Measurements from ENCODE around the gene ATP5PO.

DNA sequence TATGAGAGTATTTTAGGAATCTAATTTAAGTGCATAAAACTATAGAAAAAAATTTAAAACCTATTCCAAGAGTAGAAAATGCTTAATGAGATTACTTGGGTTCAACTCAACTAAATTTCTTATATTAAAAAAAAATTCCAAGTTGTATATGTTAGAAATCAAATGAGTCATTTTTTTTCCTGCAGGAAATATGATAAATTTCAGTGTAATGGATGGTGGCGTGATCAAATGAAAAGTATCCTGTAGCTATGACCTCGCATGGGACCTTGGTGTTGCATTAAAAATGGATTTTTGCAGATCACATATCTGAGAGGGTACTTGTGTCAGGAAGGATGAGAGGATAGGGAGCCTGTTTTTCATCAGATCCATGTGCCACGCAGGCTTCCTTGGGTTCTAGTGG, 17.9 kb downstream of the ATP5PO start:
- TF ChIP-seq, protein P1, sequence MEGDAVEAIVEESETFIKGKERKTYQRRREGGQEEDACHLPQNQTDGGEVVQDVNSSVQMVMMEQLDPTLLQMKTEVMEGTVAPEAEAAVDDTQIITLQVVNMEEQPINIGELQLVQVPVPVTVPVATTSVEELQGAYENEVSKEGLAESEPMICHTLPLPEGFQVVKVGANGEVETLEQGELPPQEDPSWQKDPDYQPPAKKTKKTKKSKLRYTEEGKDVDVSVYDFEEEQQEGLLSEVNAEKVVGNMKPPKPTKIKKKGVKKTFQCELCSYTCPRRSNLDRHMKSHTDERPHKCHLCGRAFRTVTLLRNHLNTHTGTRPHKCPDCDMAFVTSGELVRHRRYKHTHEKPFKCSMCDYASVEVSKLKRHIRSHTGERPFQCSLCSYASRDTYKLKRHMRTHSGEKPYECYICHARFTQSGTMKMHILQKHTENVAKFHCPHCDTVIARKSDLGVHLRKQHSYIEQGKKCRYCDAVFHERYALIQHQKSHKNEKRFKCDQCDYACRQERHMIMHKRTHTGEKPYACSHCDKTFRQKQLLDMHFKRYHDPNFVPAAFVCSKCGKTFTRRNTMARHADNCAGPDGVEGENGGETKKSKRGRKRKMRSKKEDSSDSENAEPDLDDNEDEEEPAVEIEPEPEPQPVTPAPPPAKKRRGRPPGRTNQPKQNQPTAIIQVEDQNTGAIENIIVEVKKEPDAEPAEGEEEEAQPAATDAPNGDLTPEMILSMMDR (IDR thresholded peaks at IDR 0.05), result no peak
- TF ChIP-seq EZH2phosphoT487 (IDR thresholded peaks at IDR 0.05), result no peak

All from neural progenitor cell (in vitro differentiated cells).